Trophoblast cell (in vitro differentiated cells and primary cell): Measurements from ENCODE around the gene BRS3.

ENCODE experiments used
- DNase-seq, 2 donors: peaks; one replicate each; pipeline ENCODE4 v3.0.0-alpha.2; 2016
- H2AFZ ChIP-seq: 2 replicates; pipeline ENCODE4 v1.6.1; 2013; ENCODE audit warnings: low read length, moderate library complexity, mild to moderate bottlenecking; ENCODE audit not compliant: insufficient read depth, poor library complexity
- H2AK5ac ChIP-seq: 2 replicates; pipeline ENCODE4 v1.6.1; 2013; ENCODE audit warnings: mild to moderate bottlenecking, low read length
- H2BK120ac ChIP-seq: 2 replicates; pipeline ENCODE4 v1.6.1; 2013; ENCODE audit warnings: low read length, mild to moderate bottlenecking, moderate library complexity; ENCODE audit not compliant: insufficient read depth, poor library complexity
- H2BK12ac ChIP-seq: 2 replicates; pipeline ENCODE4 v1.6.1; 2013; ENCODE audit warnings: mild to moderate bottlenecking, low read length, moderate library complexity
- H2BK5ac ChIP-seq: 2 replicates; pipeline ENCODE4 v1.6.1; 2013; ENCODE audit warnings: low read length, low read depth, moderate library complexity, mild to moderate bottlenecking; ENCODE audit not compliant: poor library complexity
- H3K14ac ChIP-seq: 2 replicates; pipeline ENCODE4 v1.6.1; 2013; ENCODE audit warnings: mild to moderate bottlenecking, low read length
- H3K18ac ChIP-seq: 2 replicates; pipeline ENCODE4 v1.6.1; 2013; ENCODE audit warnings: mild to moderate bottlenecking, low read length
- H3K23ac ChIP-seq: 2 replicates; pipeline ENCODE4 v1.6.1; 2013; ENCODE audit warnings: low read length
- H3K27ac ChIP-seq: 2 replicates; pipeline ENCODE4 v1.5.1; 2013; ENCODE audit warnings: low read depth, mild to moderate bottlenecking, inconsistent platforms, low read length, moderate library complexity
- H3K27me3 ChIP-seq: 2 replicates; pipeline ENCODE4 v1.6.1; 2013; ENCODE audit warnings: inconsistent platforms, mild to moderate bottlenecking, low read length, moderate library complexity; ENCODE audit not compliant: insufficient read depth
- H3K36me3 ChIP-seq, 2 experiments: 1 replicate in 1 of 2; 2 replicates in 1 of 2; pipeline ENCODE4 v1.6.1; 2013; ENCODE audit warnings: low read length in 2 of 2, mild to moderate bottlenecking in 2 of 2, moderate library complexity in 1 of 2; ENCODE audit not compliant: insufficient read depth in 2 of 2, control insufficient read depth in 1 of 2
- H3K4ac ChIP-seq: 2 replicates; pipeline ENCODE4 v1.6.1; 2013; ENCODE audit warnings: low read depth, mild to moderate bottlenecking, low read length, moderate library complexity
- H3K4me1 ChIP-seq, 2 experiments: 1 replicate in 1 of 2; 2 replicates in 1 of 2; pipeline ENCODE4 v1.6.1; 2013; ENCODE audit warnings: low read length in 2 of 2, mild to moderate bottlenecking in 2 of 2, moderate library complexity in 1 of 2; ENCODE audit not compliant: insufficient read depth in 2 of 2, control insufficient read depth in 1 of 2
- H3K4me2 ChIP-seq: 2 replicates; pipeline ENCODE4 v1.6.1; 2013; ENCODE audit warnings: inconsistent platforms, mild to moderate bottlenecking, low read length, moderate library complexity
- H3K4me3 ChIP-seq: 2 replicates; pipeline ENCODE4 v1.5.1; 2013; ENCODE audit warnings: mild to moderate bottlenecking, low read depth, low read length, inconsistent platforms
- H3K79me1 ChIP-seq: one replicate; pipeline ENCODE4 v1.6.1; 2013; ENCODE audit warnings: low read length
- H3K79me2 ChIP-seq: 2 replicates; pipeline ENCODE4 v1.6.1; 2013; ENCODE audit warnings: low read length, mild to moderate bottlenecking; ENCODE audit not compliant: control insufficient read depth, insufficient read depth, poor library complexity
- H3K9ac ChIP-seq: 2 replicates; pipeline ENCODE4 v1.6.1; 2013; ENCODE audit warnings: mild to moderate bottlenecking, low read length
- H3K9me3 ChIP-seq: 2 replicates; pipeline ENCODE4 v1.6.1; 2013; ENCODE audit warnings: low read depth, mild to moderate bottlenecking, control low read depth, inconsistent platforms, low read length; ENCODE audit not compliant: insufficient read depth
- H4K12ac ChIP-seq: 2 replicates; pipeline ENCODE4 v1.6.1; 2013; ENCODE audit warnings: low read depth, mild to moderate bottlenecking, low read length, moderate library complexity
- H4K8ac ChIP-seq: 2 replicates; pipeline ENCODE4 v1.6.1; 2013; ENCODE audit warnings: low read depth, mild to moderate bottlenecking, low read length, moderate library complexity
- H4K91ac ChIP-seq: one replicate; pipeline ENCODE4 v1.6.1; 2013; ENCODE audit warnings: low read depth, mild to moderate bottlenecking, low read length, moderate library complexity
- WGBS: extraction: QIAGEN DNeasy Blood & Tissue Kit; methylation state at CpG from one replicate; pipeline ENCODE4 v1.1.7; 2013; ENCODE audit warnings: missing lambda C conversion rate; ENCODE audit not compliant: insufficient read length, insufficient coverage; ENCODE audit errors: extremely low coverage; 5-methylcytosine and 5-hydroxymethylcytosine counted together

Gene BRS3

GRCh38 chrX:136531951-136532350 is 44.2 kb downstream of the BRS3 start, which contains the start of gene VGLL1:
Gene VGLL1, plus strand, starts transcription at chrX:136532215. Its CDS starts 3,806 bp downstream, at chrX:136536021.
- peak within 1 kb of the TSS; percentile 70 for H3K14ac ChIP-seq
- no peak within 1 kb of the TSS for H2AK5ac ChIP-seq
- no peaks in the 10 kb centered on the region for H3K27me3 ChIP-seq
- H3K4ac ChIP-seq = peak within 1 kb of the TSS; percentile 62
- H4K8ac ChIP-seq = no peak within 1 kb of the TSS
- H3K4me3 ChIP-seq = no peak within 1 kb of the TSS
- H2BK12ac ChIP-seq = peak within 1 kb of the TSS; percentile 87
- H3K18ac ChIP-seq = no peak within 1 kb of the TSS
- H3K36me3 ChIP-seq = peaks cover 2 to 3% of the 10 kb centered on the region in 2 experiments
- WGBS = no CpG with 5 or more reads among the region's 3 CpGs
- peak within 1 kb of the TSS; percentile 60 for H2BK120ac ChIP-seq
- no peak within 1 kb of the TSS for H4K12ac ChIP-seq
- peaks cover 11% of the 10 kb centered on the region for H3K79me1 ChIP-seq
- peak within 1 kb of the TSS; percentile 58 for H3K27ac ChIP-seq
- H3K4me2 ChIP-seq = peak within 1 kb of the TSS; percentile 51
- H3K9ac ChIP-seq = no peak within 1 kb of the TSS
- H3K4me1 ChIP-seq = peaks cover 4 to 9% of the 10 kb centered on the region in 2 experiments
- no peak within 1 kb of the TSS for H2AFZ ChIP-seq
- DNase-seq = peak; percentile 50 to 81
- no peaks in the 10 kb centered on the region for H3K79me2 ChIP-seq
- H4K91ac ChIP-seq = peak within 1 kb of the TSS; percentile 37
- peak within 1 kb of the TSS; percentile 79 for H2BK5ac ChIP-seq
- H3K9me3 ChIP-seq = no peaks in the 10 kb centered on the region
- no peak within 1 kb of the TSS for H3K23ac ChIP-seq

GRCh38 chrX:136534131-136534530 is 46.4 kb downstream of the BRS3 start:
- H3K79me2 ChIP-seq = no peaks in the 10 kb centered on the region
- H3K79me1 ChIP-seq = peaks cover 11% of the 10 kb centered on the region
- peaks cover 2 to 3% of the 10 kb centered on the region in 2 experiments for H3K36me3 ChIP-seq
- no peak overlapping the region for H2BK120ac ChIP-seq
- peak; percentile 68 to 85 for DNase-seq
- H3K9ac ChIP-seq = no peak overlapping the region
- no peak overlapping the region for H2BK12ac ChIP-seq
- H3K4me3 ChIP-seq = no peak overlapping the region
- no peak overlapping the region for H3K4me2 ChIP-seq
- H4K8ac ChIP-seq = no peak overlapping the region
- no peak overlapping the region for H2BK5ac ChIP-seq
- no peak overlapping the region for H3K23ac ChIP-seq
- no peaks in the 10 kb centered on the region for H3K27me3 ChIP-seq
- no peak overlapping the region for H2AK5ac ChIP-seq
- no peak overlapping the region for H2AFZ ChIP-seq
- no peaks in the 10 kb centered on the region for H3K9me3 ChIP-seq
- H4K12ac ChIP-seq = no peak overlapping the region
- no peak overlapping the region for H4K91ac ChIP-seq
- WGBS = no CpG with 5 or more reads among the region's 2 CpGs
- H3K4me1 ChIP-seq = peaks cover 4 to 9% of the 10 kb centered on the region in 2 experiments
- no peak overlapping the region for H3K4ac ChIP-seq
- H3K27ac ChIP-seq = no peak overlapping the region
- H3K18ac ChIP-seq = no peak overlapping the region
- H3K14ac ChIP-seq = no peak overlapping the region

GRCh38 chrX:136538811-136539210 is 51.1 kb downstream of the BRS3 start:
- Histone ChIP-seq H3K9ac (no peak overlapping the region), H3K9me3 (no peaks in the 10 kb centered on the region), H3K36me3 (peaks cover 2 to 8% of the 10 kb centered on the region in 2 experiments), H3K79me2 (no peaks in the 10 kb centered on the region), H4K8ac (no peak overlapping the region), H4K12ac (no peak overlapping the region), H3K14ac (no peak overlapping the region), H4K91ac (no peak overlapping the region), H3K18ac (no peak overlapping the region), H2AFZ (no peak overlapping the region), H3K4me3 (no peak overlapping the region), H3K4me1 (peaks cover 0 to 4% of the 10 kb centered on the region in 2 experiments), H3K4ac (no peak overlapping the region), H2BK12ac (no peak overlapping the region), H3K4me2 (no peak overlapping the region), H2BK120ac (no peak overlapping the region), H3K23ac (no peak overlapping the region), H2AK5ac (no peak overlapping the region), H2BK5ac (no peak overlapping the region), H3K27ac (no peak overlapping the region), H3K79me1 (peaks cover 3% of the 10 kb centered on the region), H3K27me3 (no peaks in the 10 kb centered on the region)
- no peak for DNase-seq
- WGBS = no CpG with 5 or more reads among the region's 2 CpGs

- no CpG with 5 or more reads among the region's 5 CpGs for WGBS
- no peak overlapping the region for H2AFZ ChIP-seq
- H2BK12ac ChIP-seq = no peak overlapping the region
- peaks cover 0 to 4% of the 10 kb centered on the region in 2 experiments for H3K4me1 ChIP-seq
- no peaks in the 10 kb centered on the region for H3K27me3 ChIP-seq
- no peak overlapping the region for H2BK120ac ChIP-seq
- H2BK5ac ChIP-seq = no peak overlapping the region
- H4K12ac ChIP-seq = no peak overlapping the region
- H3K14ac ChIP-seq = no peak overlapping the region
- no peak overlapping the region for H4K8ac ChIP-seq
- H3K4ac ChIP-seq = no peak overlapping the region
- peaks cover 3% of the 10 kb centered on the region for H3K79me1 ChIP-seq
- peak; percentile 88 to 92 for DNase-seq
- no peak overlapping the region for H3K9ac ChIP-seq
- H3K4me3 ChIP-seq = no peak overlapping the region
- peaks cover 4 to 8% of the 10 kb centered on the region in 2 experiments for H3K36me3 ChIP-seq
- no peak overlapping the region for H3K27ac ChIP-seq
- H3K23ac ChIP-seq = no peak overlapping the region
- no peak overlapping the region for H2AK5ac ChIP-seq
- H3K4me2 ChIP-seq = no peak overlapping the region
- no peak overlapping the region for H4K91ac ChIP-seq
- H3K18ac ChIP-seq = no peak overlapping the region
- no peaks in the 10 kb centered on the region for H3K9me3 ChIP-seq
- H3K79me2 ChIP-seq = no peaks in the 10 kb centered on the region
Observed at GRCh38 chrX:136540226-136540625, 52.5 kb downstream of the BRS3 start.
